Measurements from ENCODE around the gene SLC25A41. TPM values are rescaled to one million over a fixed set of nuclear protein-coding genes. Genes with fewer than 3 reads are reported as not detected.

The SLC25A41 gene
- total RNA-seq, 1 donor from 2014 or later = not detected

GRCh38 chr19:6472713-6473112 is 39.1 kb upstream of the SLC25A41 start:
- no peaks in the 10 kb centered on the region for H3K9me3 ChIP-seq (ENCODE audit: low read depth)
- no peak for DNase-seq (ENCODE audit: low spot score)
- H3K4me1 ChIP-seq = peaks cover 9% of the 10 kb centered on the region
- no peak overlapping the region for H2AFZ ChIP-seq (replicated peaks)
- TF ChIP-seq, protein P1, sequence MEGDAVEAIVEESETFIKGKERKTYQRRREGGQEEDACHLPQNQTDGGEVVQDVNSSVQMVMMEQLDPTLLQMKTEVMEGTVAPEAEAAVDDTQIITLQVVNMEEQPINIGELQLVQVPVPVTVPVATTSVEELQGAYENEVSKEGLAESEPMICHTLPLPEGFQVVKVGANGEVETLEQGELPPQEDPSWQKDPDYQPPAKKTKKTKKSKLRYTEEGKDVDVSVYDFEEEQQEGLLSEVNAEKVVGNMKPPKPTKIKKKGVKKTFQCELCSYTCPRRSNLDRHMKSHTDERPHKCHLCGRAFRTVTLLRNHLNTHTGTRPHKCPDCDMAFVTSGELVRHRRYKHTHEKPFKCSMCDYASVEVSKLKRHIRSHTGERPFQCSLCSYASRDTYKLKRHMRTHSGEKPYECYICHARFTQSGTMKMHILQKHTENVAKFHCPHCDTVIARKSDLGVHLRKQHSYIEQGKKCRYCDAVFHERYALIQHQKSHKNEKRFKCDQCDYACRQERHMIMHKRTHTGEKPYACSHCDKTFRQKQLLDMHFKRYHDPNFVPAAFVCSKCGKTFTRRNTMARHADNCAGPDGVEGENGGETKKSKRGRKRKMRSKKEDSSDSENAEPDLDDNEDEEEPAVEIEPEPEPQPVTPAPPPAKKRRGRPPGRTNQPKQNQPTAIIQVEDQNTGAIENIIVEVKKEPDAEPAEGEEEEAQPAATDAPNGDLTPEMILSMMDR (IDR thresholded peaks at IDR 0.05) = no peak
- TF ChIP-seq EZH2phosphoT487 (IDR thresholded peaks at IDR 0.05) = no peak
- no peak for TF ChIP-seq EZH2 (IDR thresholded peaks at IDR 0.05)
- H3K4me2 ChIP-seq = no peak overlapping the region
- no peak overlapping the region for H3K27ac Mint-ChIP-seq
- no peak overlapping the region for H3K4me3 ChIP-seq
- no peak overlapping the region for H3K9ac ChIP-seq
- peaks cover 9% of the 10 kb centered on the region for H3K4me1 Mint-ChIP-seq
- no peaks in the 10 kb centered on the region for H3K9me3 Mint-ChIP-seq
- H3K79me2 ChIP-seq (ENCODE audit: low read depth) = no peaks in the 10 kb centered on the region
- H3F3A ChIP-seq (ENCODE audit: low read depth) = no peaks in the 10 kb centered on the region
- peaks cover 18% of the 10 kb centered on the region for H3K27me3 Mint-ChIP-seq (ENCODE audit: insufficient read depth, low read depth)
- no peaks in the 10 kb centered on the region for H3K36me3 Mint-ChIP-seq
- H4K20me1 ChIP-seq (ENCODE audit: low read depth) = no peaks in the 10 kb centered on the region
- no peaks in the 10 kb centered on the region for H3K36me3 ChIP-seq
- H3K27ac ChIP-seq = no peak overlapping the region
- peaks cover 34% of the 10 kb centered on the region for H3K27me3 ChIP-seq
- no peak overlapping the region for H3K4me3 Mint-ChIP-seq

- H3K27me3 ChIP-seq = peaks cover 21% of the 10 kb centered on the region
These were observed 37.5 kb upstream of the SLC25A41 start for GRCh38 chr19:6471076-6471475.

GRCh38 chr19:6470173-6470572 is 36.6 kb upstream of the SLC25A41 start:
- no peak overlapping the region for H2AFZ ChIP-seq (replicated peaks)
- H3F3A ChIP-seq (ENCODE audit: low read depth) = no peaks in the 10 kb centered on the region
- H3K36me3 Mint-ChIP-seq = no peaks in the 10 kb centered on the region
- peaks cover 17% of the 10 kb centered on the region for H3K27me3 ChIP-seq
- H3K4me3 Mint-ChIP-seq = no peak overlapping the region
- H3K9me3 ChIP-seq (ENCODE audit: low read depth) = no peaks in the 10 kb centered on the region
- H3K36me3 ChIP-seq = no peaks in the 10 kb centered on the region
- H3K27me3 Mint-ChIP-seq (ENCODE audit: insufficient read depth, low read depth) = peaks cover 29% of the 10 kb centered on the region
- TF ChIP-seq, protein P1 (IDR thresholded peaks at IDR 0.05) = no peak
- TF ChIP-seq EZH2phosphoT487 (IDR thresholded peaks at IDR 0.05) (no peak), EZH2 (IDR thresholded peaks at IDR 0.05) (no peak)
- peaks cover 6% of the 10 kb centered on the region for H3K4me1 Mint-ChIP-seq
- H3K9me3 Mint-ChIP-seq = no peaks in the 10 kb centered on the region
- DNase-seq (ENCODE audit: low spot score) = no peak
- H3K4me2 ChIP-seq = no peak overlapping the region
- H3K4me1 ChIP-seq = peaks cover 7% of the 10 kb centered on the region
- H4K20me1 ChIP-seq (ENCODE audit: low read depth) = no peaks in the 10 kb centered on the region
- H3K9ac ChIP-seq = no peak overlapping the region
- no peak overlapping the region for H3K27ac Mint-ChIP-seq
- H3K27ac ChIP-seq = no peak overlapping the region
- H3K4me3 ChIP-seq = no peak overlapping the region
- H3K79me2 ChIP-seq (ENCODE audit: low read depth) = no peaks in the 10 kb centered on the region

More at GRCh38 chr19:6471076-6471475, 37.5 kb upstream of the SLC25A41 start:
- peaks cover 24% of the 10 kb centered on the region for H3K27me3 Mint-ChIP-seq (ENCODE audit: insufficient read depth, low read depth)
- Histone ChIP-seq H3K4me2 (no peak overlapping the region), H3K27ac (no peak overlapping the region), H3F3A (ENCODE audit: low read depth) (no peaks in the 10 kb centered on the region), H3K9ac (no peak overlapping the region), H3K4me3 (no peak overlapping the region), H3K4me1 (peaks cover 9% of the 10 kb centered on the region), H3K79me2 (ENCODE audit: low read depth) (no peaks in the 10 kb centered on the region), H3K9me3 (ENCODE audit: low read depth) (no peaks in the 10 kb centered on the region), H2AFZ (replicated peaks) (no peak overlapping the region), H3K36me3 (no peaks in the 10 kb centered on the region), H4K20me1 (ENCODE audit: low read depth) (no peaks in the 10 kb centered on the region)
- H3K4me1 Mint-ChIP-seq = peaks cover 8% of the 10 kb centered on the region
- peak; percentile 23 for DNase-seq (ENCODE audit: low spot score)
- H3K27ac Mint-ChIP-seq = no peak overlapping the region
- TF ChIP-seq EZH2phosphoT487 (IDR thresholded peaks at IDR 0.05) = no peak
- TF ChIP-seq, protein P1 (IDR thresholded peaks at IDR 0.05) = no peak
- no peak overlapping the region for H3K4me3 Mint-ChIP-seq
- H3K36me3 Mint-ChIP-seq = no peaks in the 10 kb centered on the region
- H3K9me3 Mint-ChIP-seq = no peaks in the 10 kb centered on the region

Measured in neural progenitor cell (in vitro differentiated cells).